NOMO-1 (cell line): ENCODE measurements around the gene GNAT2.
A peak's percentile ranks its signal among the peaks of the same experiment; 100 is the strongest.

Experiments
- DNase-seq, 2 experiments: peaks; one replicate each; lab custom pipeline; 2025; ENCODE audit not compliant: unreplicated experiment in 2 of 2; lab: John Stamatoyannopoulos, UW

The GNAT2 gene

DNA sequence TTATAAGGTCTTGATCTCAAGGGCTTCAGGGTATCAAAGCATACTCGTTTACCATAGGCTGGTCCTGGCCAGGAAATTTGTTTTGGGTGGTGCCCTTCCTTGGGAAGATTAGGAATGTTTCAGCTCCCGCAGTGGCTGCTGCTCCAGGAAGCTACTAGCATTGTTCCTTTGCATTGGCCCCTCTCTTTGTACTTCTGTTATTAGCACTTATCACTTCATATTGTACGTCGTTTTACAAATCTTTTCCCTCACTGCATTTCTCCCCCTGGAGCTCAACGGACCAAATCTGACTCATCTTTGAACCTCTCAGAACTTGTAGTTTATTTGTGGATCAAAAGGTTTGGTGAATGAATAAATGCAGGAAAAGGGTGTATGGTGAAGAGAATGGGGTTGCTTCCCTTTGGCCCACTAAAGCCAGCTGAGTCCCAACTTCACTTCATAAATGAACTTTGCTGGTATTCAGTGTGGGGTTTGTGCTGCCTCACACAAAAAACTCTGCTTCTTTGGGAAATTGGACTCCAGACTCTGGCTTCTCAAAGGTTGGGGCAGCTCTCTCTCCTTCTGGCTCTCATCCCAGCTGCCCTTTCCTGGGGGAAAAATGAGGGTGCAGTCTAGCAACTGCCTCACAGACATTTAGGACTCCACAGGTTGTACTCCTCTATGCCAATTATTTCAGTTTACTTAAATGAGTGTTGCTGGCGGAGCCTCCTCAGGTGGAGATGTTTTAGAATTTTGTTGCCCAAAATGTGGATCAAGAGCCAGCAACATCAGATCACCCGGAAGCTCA lies 5.9 kb downstream of the GNAT2 start:
- DNase-seq, result no peak

DNA sequence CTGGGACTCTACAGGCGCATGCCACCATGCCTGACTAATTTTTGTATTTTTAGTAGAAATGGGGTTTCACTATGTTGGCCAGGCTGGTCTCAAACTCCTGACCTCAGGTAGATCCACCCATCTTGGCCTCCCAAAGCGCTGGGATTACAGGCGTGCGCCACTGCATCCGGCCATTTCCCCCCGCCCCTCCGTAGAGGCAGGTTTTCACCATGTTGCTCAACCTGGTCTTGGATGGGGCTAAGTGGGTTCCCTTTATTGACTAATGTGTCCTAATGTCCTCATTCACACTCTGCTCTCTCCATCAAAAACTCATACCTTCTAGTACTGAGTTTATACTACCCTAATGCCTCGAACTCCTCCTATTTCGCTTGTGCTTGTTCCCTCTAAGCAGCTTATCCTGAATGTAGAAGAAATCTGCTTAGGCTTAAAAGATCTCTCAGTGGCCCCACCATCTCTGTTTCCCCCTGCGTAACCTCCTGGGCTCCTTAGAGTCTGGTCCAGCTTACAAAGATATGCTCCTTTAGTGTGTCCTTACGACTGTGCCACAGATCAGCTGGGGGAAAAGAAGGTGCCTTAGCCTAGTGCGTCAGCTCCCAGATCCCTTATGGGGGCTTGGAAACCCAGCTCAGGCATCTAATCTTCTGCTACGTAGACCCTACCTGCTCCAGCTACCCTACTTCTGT lies 8.0 kb downstream of the GNAT2 start:
- DNase-seq, result no peak

DNA sequence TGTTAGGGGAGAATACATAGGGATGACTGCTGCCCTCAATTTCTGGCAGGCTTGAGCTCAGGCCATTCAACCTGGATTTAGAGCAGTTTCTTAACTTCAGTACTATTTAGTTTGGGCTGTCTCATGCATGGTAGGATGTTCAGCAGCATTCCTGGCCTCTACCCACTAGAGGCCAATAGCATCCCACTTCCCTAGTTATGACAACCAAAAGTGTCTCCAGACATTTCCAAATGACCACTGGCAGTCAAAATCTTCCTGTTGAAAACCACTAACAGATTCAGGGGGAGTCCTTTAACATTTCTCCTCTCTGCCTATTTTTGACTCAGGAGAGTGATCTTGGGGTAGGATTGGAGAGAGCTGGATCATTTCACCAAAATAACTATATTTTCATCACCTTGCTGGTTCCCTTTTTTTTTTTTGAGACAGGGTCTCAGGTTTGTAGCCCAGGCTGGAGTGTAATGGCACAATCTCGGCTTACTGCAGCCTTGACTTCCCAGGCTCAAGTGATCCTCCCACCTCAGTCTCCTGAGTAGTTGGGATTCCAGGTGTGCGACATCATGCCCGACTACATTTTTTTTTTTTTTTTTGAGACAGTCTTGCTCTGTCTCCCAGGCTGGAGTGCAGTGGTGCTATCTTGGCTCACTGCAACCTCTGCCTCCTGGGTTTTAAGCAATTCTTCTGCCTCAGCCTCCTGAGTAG lies 8.7 kb downstream of the GNAT2 start:
- no peak for DNase-seq

DNA sequence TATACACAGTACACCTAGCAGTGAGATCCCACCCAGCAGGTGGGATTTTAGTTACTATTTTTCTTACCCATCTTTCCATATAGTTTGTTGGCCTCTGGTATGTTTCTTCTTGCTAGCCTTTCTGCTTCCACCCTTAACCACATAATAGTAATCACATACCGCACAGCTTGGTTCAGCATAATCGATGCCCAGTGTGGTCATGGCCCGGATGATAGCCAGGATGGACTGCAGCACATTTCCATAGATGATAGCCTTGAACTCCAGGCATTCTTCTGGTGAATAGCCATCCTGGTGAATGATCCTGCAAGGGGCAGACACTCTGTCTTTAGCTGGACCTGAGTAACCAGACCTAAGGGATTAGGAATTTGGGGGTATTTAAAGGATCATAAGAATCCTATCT lies 9.5 kb downstream of the GNAT2 start:
- DNase-seq, result no peak

DNA sequence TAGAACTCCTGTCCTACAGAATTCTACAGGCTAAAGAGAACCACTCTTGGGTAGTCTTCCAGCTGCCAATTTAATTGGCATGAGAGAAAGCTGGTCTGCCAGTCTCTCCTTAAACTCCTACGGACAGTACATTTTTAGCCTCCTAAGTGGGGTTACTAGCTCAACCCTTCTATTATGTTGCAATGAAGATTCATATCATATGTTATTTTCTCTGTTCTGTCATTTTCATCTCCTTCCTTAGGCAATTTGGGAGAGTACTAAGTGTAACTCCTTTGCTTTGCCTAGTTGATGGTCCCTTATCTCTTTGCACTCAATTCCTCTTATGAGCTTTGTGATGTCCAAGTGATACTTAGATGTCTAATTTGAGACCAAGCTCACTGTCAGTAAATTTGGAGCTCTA lies 14.0 kb downstream of the GNAT2 start:
- DNase-seq, result no peak

DNA sequence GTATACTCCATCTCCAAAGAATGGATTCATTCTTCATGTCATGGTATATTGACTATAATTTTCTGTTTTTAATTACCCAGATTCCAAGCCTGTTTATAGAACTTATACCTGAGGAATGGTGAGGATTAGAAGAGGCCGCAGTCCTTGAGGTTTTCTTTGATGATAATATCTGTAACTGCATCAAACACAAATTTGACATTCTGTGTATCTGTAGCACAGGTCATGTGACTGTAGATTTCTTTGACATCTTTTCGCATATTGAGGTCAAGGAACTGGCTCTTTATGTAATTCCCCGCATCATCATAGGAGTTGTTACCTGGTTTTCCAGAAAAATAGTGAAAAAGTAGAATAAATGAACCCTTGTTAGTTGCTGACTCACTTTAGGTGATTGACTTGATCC lies 16.2 kb downstream of the GNAT2 start:
- no peak for DNase-seq

DNA sequence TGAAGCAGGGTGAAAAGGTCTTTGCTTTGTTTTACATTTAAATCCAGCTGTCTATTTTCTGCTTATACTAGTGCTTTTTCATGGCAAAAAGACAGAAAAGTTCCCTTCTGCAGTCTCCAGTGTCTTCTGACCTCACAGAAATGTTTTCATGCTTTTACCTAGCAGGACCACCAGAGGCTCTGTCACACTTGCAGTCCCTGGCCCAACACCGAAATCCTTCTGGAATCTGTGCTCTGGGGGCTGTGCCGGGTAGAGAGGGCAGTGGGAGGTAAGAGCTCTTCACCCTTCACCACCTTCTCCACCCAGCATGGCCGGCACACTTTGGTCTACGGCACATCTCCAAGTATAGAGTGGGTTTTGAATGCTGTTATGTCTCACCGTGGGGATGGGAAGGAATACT lies 20.8 kb downstream of the GNAT2 start:
- DNase-seq, result no peak

DNA sequence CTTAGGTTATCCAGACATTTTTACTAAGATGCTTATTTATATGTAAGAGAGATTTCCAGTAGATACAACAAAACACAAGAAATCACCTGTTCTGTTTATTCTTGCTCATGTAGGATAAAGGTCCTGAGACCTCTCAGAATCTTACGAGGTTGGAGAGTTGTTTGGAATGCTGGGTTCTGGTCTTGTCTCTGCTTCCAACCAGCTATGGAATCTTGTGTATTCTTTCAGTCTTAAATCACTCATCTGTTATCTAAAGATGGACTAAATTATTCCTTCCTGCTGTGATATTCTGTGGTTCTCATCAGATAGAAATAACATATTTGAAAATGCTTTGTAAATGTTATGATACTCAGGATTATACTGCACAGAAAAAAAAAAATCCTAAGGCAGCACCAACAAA lies 21.3 kb downstream of the GNAT2 start:
- no peak for DNase-seq

DNA sequence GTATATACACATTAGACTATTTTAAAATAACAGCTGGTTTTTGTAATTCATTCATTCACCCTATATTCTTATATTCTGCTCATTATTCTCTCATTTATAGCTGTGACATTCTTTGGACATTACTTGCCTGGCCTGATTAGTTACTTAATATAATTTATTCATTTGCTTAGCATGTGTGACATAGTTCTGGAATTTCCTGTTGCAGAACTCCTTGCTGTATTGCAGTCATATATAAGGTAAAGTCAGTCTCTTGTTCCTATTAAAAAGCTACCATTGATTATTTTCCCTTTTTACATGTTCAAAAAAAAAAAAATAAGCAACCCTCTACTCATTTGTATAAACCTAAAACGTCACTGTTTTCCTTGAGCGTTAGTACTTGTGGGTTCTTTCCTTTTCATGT lies 23.9 kb downstream of the GNAT2 start:
- DNase-seq, result no peak

DNA sequence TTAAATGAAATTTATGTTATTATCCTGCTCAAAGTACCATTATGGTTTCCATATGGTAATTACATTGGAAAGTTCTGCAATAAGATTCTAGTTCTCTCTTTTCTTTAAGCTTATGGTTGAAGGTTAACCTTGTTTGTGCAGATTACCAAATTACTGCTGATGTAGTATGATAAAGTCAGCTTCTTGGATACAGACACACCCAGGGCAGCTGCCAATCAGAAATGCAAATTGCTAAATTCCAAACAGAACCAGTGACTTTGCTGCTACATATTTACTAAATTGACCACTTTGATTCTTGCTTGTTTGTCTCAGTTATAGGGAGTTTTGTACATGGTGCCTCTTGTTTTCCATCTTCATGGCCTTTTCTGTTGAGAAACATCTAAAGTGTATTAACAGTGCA lies 26.5 kb downstream of the GNAT2 start:
- DNase-seq, result no peak

DNA sequence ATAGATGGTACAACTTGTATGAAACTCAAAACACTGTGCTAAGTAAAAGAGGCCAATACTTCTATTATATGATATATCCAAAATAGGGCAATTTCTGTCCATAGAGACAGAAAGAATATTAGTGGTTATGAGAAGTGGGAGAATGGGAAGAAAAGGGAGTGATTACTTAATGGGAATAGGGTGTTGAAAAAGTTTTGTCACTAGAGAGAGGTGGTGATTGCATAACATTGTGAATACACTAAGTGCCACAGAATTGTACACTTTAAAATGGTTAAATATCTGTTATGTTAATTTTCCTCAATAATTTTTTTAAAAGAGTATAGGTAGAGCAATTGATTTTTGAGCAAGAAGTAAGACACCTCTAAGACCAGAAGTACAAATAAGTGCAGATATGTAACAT lies 29.7 kb downstream of the GNAT2 start:
- DNase-seq, result no peak

DNA sequence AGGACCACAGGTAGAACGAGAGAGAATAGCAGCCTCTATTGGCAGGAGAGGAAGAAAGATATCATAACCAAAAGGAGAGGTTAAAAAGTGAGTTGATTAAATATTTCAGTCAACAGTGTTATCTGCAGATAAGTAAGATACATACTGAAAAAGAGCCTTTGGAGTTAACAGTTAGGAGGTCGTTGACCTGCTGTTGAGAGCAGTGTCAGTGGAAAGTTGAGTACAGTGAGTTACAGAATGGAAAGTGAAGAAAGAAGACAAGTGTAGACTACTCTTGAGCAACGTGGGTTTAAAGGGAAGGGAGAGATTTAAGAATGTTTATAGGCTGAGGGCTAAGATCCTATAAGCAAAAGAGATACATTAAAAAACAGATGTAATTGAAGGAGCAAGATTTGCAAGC lies 30.2 kb downstream of the GNAT2 start:
- no peak for DNase-seq

DNA sequence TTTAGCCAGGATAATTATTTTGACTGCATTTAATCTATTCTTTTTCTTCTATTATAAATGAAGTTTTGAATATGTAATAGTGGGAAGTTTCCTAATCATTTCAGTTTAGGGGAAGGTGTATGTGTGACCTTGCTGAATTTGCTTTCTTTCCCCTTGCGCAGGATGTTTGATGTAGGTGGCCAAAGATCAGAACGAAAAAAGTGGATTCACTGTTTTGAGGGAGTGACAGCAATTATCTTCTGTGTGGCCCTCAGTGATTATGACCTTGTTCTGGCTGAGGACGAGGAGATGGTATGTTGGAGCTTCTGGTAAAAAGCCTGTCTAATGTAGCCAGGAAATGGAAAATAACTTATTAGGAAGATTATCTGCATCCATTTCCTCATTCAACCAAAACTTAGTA lies 33.4 kb downstream of the GNAT2 start:
- no peak for DNase-seq

DNA sequence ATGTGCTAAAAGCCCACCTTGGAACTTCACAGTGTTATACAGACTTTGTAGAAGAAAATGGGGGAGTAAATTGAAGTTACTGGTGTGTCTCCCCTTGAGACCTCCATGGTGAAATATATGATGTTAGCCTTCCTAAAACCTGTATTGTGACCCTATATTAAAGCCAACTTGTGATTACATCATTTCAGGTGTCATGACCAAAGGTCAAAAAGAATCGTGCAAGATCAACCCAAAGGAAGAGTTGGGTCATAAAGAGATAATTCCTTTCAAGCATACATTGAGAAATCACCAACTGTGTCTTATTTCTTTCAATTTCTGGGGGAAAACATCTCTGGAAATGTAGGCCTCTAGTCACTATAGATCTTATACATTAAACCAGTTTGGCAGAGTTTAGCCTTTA lies 34.6 kb downstream of the GNAT2 start:
- DNase-seq, result no peak

DNA sequence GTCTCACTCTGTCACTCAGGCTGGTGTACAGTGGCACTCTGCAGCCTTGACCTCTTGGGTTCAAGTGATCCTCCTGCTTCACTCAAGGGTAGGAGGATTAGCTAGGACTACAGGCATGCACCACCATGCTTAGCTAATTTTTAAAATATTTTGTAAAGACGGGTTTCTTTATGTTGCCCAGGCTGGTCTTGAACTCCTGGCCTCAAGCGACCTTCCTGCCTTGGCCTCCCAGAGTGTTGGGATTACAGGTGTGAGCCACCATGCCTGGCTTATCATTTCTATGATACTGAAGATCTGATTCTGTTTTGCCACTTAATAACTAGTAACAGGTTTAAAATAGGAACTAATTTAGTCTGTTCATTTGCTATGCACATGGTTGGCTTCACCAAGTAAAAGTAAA lies 37.4 kb downstream of the GNAT2 start:
- DNase-seq, result no peak

DNA sequence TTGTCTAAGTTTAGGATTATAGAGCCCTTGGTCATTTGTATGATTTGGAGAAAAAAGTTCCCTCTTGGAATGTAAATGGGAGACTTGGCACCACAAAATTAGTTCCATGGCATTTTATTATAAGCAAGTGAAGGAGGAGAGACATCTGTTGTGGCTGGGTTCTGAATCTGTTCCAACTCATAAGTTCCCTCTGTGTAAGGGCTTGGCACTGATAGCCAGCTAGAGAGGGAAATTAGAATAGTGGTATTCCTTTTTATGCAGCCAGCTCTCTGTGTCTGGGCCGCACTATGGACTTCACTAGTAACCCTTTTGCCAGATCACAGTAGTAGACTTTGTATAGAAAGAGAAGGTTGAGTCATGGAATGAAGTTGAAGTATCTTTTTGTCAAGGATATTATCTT lies 39.9 kb downstream of the GNAT2 start:
- no peak for DNase-seq

DNA sequence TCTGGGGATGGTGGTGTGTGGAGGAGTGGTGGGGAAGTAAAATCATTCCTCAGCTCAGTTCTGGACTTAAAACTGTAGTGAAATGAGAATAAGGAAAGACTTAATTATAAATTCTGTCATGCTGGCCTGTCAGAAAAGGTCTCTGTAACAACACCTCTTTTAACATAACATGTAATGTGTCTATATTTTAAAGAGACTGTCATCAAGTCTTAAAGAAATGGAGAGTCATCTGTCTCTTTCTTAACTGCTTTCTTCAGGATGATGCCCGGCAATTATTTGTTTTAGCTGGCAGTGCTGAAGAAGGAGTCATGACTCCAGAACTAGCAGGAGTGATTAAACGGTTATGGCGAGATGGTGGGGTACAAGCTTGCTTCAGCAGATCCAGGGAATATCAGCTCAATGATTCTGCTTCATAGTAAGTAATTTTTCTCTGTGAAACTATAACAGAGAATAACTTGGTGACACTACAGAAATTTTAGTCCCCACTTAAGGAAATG lies 40.4 kb downstream of the GNAT2 start:
- no peak for DNase-seq

DNA sequence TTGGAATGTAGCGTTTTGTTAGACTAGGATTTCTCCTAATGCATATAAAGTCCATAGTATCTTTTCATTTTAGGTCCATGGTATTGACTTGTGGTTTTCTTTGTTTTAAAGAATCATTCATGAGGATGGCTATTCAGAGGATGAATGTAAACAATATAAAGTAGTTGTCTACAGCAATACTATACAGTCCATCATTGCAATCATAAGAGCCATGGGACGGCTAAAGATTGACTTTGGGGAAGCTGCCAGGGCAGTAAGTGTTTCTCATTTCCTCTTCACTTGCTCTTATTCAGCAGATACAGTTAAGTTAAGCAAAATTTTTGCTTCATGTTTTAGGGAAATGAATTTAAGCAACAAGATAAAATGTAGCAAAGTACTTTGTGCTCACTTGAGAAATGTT lies 45.6 kb downstream of the GNAT2 start:
- DNase-seq, result peak; percentile 28 to 94

DNA sequence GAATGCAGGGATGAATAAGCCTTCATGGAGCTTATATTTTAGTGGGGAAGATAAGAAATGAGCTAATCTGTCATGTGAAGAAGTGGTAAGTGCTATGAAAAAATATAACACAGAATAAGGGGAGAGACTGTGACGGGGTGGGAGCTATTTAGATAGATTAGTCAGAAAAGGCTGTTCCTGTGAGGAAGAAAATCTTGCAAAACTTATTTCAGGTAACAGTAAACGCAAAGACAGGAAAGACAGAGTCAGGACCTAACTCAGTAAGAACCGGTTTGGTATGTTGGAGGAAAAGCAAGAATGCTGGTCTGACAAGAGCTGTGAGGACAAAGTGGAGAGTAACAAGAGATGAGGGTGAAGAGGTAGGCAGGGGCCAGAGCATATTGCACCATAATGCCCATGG lies 49.0 kb downstream of the GNAT2 start:
- DNase-seq, result no peak

DNA sequence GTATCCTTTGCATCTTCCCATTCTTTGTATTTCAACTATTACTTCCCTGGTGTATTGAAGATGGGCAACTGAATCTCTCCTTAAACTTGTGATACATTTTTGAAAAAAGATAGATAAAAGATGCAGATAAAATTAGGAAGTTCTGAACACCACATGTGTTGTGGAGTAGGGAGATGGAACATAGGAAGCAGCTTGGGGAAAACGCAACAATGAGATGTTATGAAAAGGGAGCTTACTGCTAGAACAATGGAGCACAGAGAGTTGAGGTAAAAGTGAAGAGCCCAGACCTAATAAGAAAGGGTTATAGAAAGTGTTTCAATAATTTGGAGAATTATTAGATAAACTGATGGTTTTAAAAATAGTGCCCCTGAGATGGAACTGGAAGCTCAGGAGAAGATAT lies 50.1 kb downstream of the GNAT2 start:
- no peak for DNase-seq

DNA sequence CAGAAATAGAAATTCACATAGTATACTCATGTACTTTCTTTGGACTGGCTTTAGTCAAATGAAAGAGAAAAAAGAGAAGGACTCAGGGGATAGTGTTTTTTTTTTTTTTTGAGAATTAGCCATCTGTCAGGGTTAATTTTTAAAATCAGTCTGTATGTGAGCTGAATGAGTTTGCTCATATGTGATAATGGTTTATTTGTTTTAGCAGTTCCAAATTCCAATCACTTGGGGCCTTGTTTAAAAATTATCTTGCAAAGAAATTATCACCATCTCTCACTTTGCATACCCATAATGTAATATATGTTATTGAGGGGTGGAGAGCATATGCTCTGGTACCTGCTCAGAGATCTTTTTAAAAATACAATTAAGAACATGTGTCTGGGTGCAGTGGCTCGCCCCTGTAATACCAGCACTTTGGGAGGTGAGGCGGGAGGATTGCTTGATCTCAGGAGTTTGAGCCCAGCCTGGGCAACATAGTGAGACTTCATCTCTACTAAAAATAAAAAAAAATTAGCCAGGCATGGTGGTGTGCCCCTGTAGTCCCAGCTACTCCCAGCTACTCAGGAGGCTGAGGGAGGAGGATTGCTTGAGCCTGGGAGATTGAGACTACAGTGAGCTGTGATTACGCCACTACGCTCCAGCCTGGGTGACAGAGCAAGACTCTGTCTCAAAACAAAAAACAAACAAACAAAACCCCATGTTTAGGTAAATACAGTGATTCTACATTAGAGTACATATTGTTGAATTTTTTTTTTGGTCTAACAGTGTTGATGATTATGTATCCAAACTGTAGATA lies 51.3 kb downstream of the GNAT2 start:
- DNase-seq, result no peak
